HepG2 (cell line): ENCODE measurements around the gene ZCWPW2. TPM values are rescaled to one million over a fixed set of nuclear protein-coding genes. Genes with fewer than 3 reads are reported as not detected.

Source experiments
- AFF4 ChIP-seq: sonication (generic); formaldehyde crosslinking; IDR thresholded peaks from 2 replicates; pipeline ENCODE4 v1.4.0; 2020; ENCODE audit warnings: missing genetic modification reagents
- ATF7-NPFF ChIP-seq: sonication (generic); formaldehyde crosslinking; IDR thresholded peaks from 2 replicates; pipeline ENCODE4 v1.8.1; 2023; ENCODE audit warnings: mild to moderate bottlenecking, low read depth, missing genetic modification reagents, moderate library complexity
- CBX1 ChIP-seq: IDR thresholded peaks from one replicate; pipeline ENCODE4 v1.6.1; 2016; ENCODE audit warnings: antibody characterized with exemption, low read depth
- CEBPG ChIP-seq: IDR thresholded peaks from 2 replicates; pipeline ENCODE4 v1.6.1; 2016
- ESRRA ChIP-seq: sonication (generic); formaldehyde crosslinking; IDR thresholded peaks from 2 replicates; pipeline ENCODE4 v1.5.1; 2020; ENCODE audit warnings: mild to moderate bottlenecking, low read depth, missing genetic modification reagents
- FOXA1 ChIP-seq, 2 experiments: fragments of 450-650 bp in 1 of 2; sonication (generic) in 1 of 2; formaldehyde crosslinking in 1 of 2; IDR thresholded peaks; 2 replicates each; pipeline versions ENCODE4 v1.4.0 to v1.6.1; 2016 to 2020; ENCODE audit warnings: missing genetic modification reagents in 1 of 2
- GTF2F1 ChIP-seq: fragments of 150-350 bp; IDR thresholded peaks from 2 replicates; pipeline ENCODE4 v1.6.1; 2014; ENCODE audit warnings: low read length
- HCFC1 ChIP-seq: fragments of 150-350 bp; IDR thresholded peaks from 2 replicates; pipeline ENCODE4 v1.6.1; 2014; ENCODE audit warnings: low read depth, low read length
- KLF11 ChIP-seq: IDR thresholded peaks from 2 replicates; pipeline ENCODE4 v1.6.1; 2016; ENCODE audit warnings: missing compliant biosample characterization
- MZF1 ChIP-seq: sonication (generic); formaldehyde crosslinking; IDR thresholded peaks from 2 replicates; pipeline ENCODE4 v1.8.1; 2023; ENCODE audit warnings: mild to moderate bottlenecking, missing genetic modification reagents, borderline replicate concordance
- NR2F2 ChIP-seq: IDR thresholded peaks from 2 replicates; pipeline ENCODE4 v1.6.1; 2012; ENCODE audit warnings: low read depth, inconsistent platforms, borderline replicate concordance
- PLSCR1 ChIP-seq: sonication (generic); formaldehyde crosslinking; IDR thresholded peaks from 2 replicates; pipeline ENCODE4 v1.5.0; 2020; ENCODE audit warnings: missing genetic modification reagents, mild to moderate bottlenecking, borderline replicate concordance
- SMC3 ChIP-seq: IDR thresholded peaks from 2 replicates; pipeline ENCODE4 v1.6.1; 2011; ENCODE audit warnings: low read length, improper control_type of control experiment
- SP1 ChIP-seq, 2 experiments: fragments of 450-650 bp in 1 of 2; sonication (generic) in 1 of 2; formaldehyde crosslinking in 1 of 2; IDR thresholded peaks; 2 replicates each; pipeline versions ENCODE4 v1.4.0 to v1.6.1; 2016 to 2020; ENCODE audit warnings: missing genetic modification reagents in 1 of 2
- SRSF4 ChIP-seq: fragments of 200-400 bp; formaldehyde crosslinking; IDR thresholded peaks from one replicate; pipeline ENCODE4 v1.6.1; 2018; ENCODE audit warnings: mild to moderate bottlenecking, low read depth, low read length, moderate library complexity; ENCODE audit not compliant: poor library complexity, severe bottlenecking
- TAF1 ChIP-seq: sonication (generic); formaldehyde crosslinking; IDR thresholded peaks from 2 replicates; pipeline ENCODE4 v1.4.0; 2020; ENCODE audit warnings: missing genetic modification reagents
- TAF15 ChIP-seq: fragments of 200-400 bp; formaldehyde crosslinking; IDR thresholded peaks from one replicate; pipeline ENCODE4 v1.6.1; 2018; ENCODE audit warnings: mild to moderate bottlenecking, low read depth, low read length; ENCODE audit not compliant: poor library complexity, severe bottlenecking
- TMF1 ChIP-seq: sonication (generic); formaldehyde crosslinking; IDR thresholded peaks from 2 replicates; pipeline ENCODE4 v1.8.1; 2022; ENCODE audit warnings: low read depth, missing genetic modification reagents
- ZBTB1 ChIP-seq: sonication (generic); formaldehyde crosslinking; IDR thresholded peaks from 2 replicates; pipeline ENCODE4 v1.4.0; 2020; ENCODE audit warnings: missing genetic modification reagents, borderline replicate concordance
- ZNF335 ChIP-seq: sonication (generic); formaldehyde crosslinking; IDR thresholded peaks from 2 replicates; pipeline ENCODE4 v1.4.0; 2020; ENCODE audit warnings: missing genetic modification reagents
- ZNF501 ChIP-seq: sonication (generic); formaldehyde crosslinking; IDR thresholded peaks from 2 replicates; pipeline ENCODE4 v1.5.1; 2020; ENCODE audit warnings: mild to moderate bottlenecking, moderate library complexity, missing genetic modification reagents
- ZNF639 ChIP-seq: conservative IDR thresholded peaks from 2 replicates; pipeline ENCODE4 v1.6.1; 2018; ENCODE audit warnings: missing genetic modification reagents
- ZNF674 ChIP-seq: sonication (generic); formaldehyde crosslinking; IDR thresholded peaks from 2 replicates; pipeline ENCODE4 v1.5.0; 2020; ENCODE audit warnings: low read depth, mild to moderate bottlenecking, missing genetic modification reagents
- ZNF780A ChIP-seq: sonication (generic); formaldehyde crosslinking; IDR thresholded peaks from 2 replicates; pipeline ENCODE4 v1.8.0; 2022; ENCODE audit warnings: mild to moderate bottlenecking, missing genetic modification reagents, moderate library complexity
- polyA plus RNA-seq, 8 experiments: library from polyadenylated mRNA; depleted of rRNA in 3 of 8; stranded (reverse) in 7 of 8; unstranded in 1 of 8; fragments of >200 nt; fragmentation: Illumina TruSeq in 4 of 8; extraction: Trizol in 4 of 8; gene quantifications; 2 replicates each; pipeline versions ENCODE4 v1.2.1 to v1.2.3, GENCODE V29; 2011 to 2016; ENCODE audit warnings: low read depth in 4 of 8, missing spikeins in 1 of 8, mixed read lengths in 1 of 8; ENCODE audit not compliant: insufficient read depth in 1 of 8
- total RNA-seq, 5 experiments: library from RNA; depleted of rRNA; stranded (reverse); fragments of >200 nt; fragmentation: Illumina TruSeq; extraction: Trizol; gene quantifications; 2 replicates each; pipeline ENCODE4 v1.2.3, GENCODE V29; 2016; ENCODE audit warnings: low read depth in 1 of 5

The ZCWPW2 gene
- total and polyA plus RNA-seq, 2 of the 13 experiments (the other 11 are each of a cell fraction or from before 2014, with no cell fraction given) = 0.17 to 0.53 TPM

- TF ChIP-seq ZNF639 (CRISPR knock-in tag) (peak; percentile 84; the same call in 1 of the 2 replicates), TAF15 (no peak), ESRRA (no peak), SP1 (IDR thresholded peaks at IDR 0.05) (no peak), SP1 (CRISPR knock-in tag; IDR thresholded peaks at IDR 0.05) (peak; percentile 88), KLF11 (no peak; the same call in 1 of the 2 replicates), CBX1 (no peak), ZNF780A (CRISPR knock-in tag) (no peak), ATF7-NPFF (CRISPR knock-in tag) (no peak), CEBPG (CRISPR knock-in tag) (peak; percentile 55), GTF2F1 (no peak), FOXA1 (IDR thresholded peaks at IDR 0.05) (no peak), FOXA1 (CRISPR knock-in tag; IDR thresholded peaks at IDR 0.05) (no peak), PLSCR1 (CRISPR knock-in tag) (peak; percentile 43; the same call in 1 of the 2 replicates), SMC3 (no peak), SRSF4 (no peak), HCFC1 (peak; percentile 85), NR2F2 (peak; percentile 58; the same call in 1 of the 2 replicates), ZNF674 (peak; percentile 49; the same call in 1 of the 2 replicates), ZNF501 (CRISPR knock-in tag) (peak; percentile 96), MZF1 (no peak), AFF4 (CRISPR knock-in tag) (no peak), TMF1 (CRISPR knock-in tag) (0 out of 2 replicates have a peak, but pooled peaks have one; percentile 57), TAF1 (CRISPR knock-in tag) (peak; percentile 86), ZNF335 (peak; percentile 81), ZBTB1 (CRISPR knock-in tag) (no peak)
Observed at GRCh38 chr3:28348629-28349468, at the start of gene ZCWPW2, which contains the start of gene AZI2 (continued).
